HG03060 (cell line): Measurements from ENCODE around the gene PGM3.

Experiments used
- ATAC-seq: cut with Tn5 transposase; IDR thresholded peaks from one replicate; pipeline ENCODE4 v1.9.1; 2021; ENCODE audit warnings: low read depth, moderate number of reproducible peaks; ENCODE audit not compliant: unreplicated experiment

The PGM3 gene

DNA sequence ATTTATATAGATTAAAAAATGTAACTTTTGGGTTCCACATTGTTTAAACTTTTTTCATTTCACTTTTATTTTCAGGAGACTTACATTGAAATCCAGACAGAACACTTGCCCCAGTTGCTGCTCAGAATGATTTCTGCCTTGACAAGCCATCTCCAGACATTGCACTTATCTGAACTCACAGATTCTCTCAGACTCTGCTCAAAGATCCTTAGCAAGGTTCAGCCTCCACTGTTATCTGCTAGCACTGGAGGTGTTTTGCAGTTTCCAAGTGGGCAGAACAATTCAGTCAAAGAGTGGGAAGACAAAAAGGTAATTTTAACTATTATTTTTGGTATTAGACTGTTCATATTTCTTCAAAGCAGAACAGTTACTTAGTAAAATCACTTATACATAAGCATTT lies 67.6 kb downstream of the PGM3 start:
- no peak for ATAC-seq

DNA sequence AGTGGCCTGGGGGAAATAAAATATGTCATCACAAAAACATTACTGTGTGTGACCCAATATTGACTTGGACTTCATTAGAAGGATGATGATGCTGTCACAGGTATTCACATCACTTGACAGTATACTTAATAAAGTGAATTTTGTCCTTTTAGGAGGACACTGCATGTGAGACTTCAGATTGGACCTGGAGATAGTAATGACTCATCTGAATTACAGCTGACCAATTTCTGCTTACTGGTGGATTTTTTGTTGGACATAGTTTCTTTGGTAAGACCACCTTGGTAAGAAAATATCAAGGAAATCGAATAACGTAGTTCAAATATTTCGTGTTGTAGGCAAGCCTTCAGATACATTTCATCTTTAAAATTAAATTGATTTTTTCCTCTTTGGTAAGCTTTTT lies 68.5 kb downstream of the PGM3 start:
- no peak for ATAC-seq

DNA sequence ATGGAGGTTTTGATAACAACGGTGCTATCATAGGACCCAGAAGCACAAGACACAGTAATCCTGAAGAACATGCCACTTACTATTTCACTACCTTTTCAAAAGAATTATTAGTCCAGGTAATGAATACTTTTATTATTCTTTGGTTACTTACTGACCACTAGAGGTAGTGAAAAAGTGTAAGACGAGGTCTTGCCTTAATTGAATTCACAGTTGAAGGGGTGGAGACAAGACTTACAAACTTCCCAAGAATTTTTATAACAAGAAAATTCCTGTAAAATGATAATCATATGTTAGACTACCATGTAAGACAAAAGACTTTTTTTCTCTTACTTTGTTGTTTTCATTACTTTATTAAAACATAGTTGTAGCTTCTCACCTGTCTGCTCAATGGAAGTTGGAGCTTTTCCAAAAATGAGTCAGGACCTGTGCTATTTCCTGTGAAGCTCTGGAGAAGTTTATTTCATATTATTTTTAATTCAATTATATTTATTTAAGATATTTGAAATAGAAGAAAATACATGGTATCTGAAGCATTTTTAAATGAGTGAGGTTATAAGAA lies 73.2 kb downstream of the PGM3 start:
- no peak for ATAC-seq

DNA sequence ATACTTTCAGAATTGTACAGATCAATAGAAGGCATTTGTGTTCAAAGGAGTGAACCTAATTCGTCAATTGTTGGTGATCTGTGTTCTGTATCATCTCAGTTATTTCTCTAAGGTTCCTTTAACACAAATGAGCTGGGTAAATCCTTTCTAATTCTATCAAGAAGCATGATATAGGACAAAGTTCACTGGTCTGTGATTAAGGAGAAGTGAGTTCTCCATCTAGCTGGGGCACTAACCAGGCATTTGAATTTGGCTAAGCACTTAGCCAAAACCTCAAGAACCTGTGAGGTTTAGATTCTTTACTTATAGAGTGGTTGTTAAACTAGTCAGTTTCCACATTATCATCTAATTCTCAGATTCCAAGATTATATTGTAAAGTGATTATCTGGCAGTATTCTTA lies 75.3 kb downstream of the PGM3 start:
- no peak for ATAC-seq
